Testis (tissue), 3 donors: Measurements from ENCODE around the gene TRAP1. TPM values are rescaled to one million over a fixed set of nuclear protein-coding genes. Genes with fewer than 3 reads are reported as not detected.

Experiments used
- DNase-seq: peaks from one replicate; pipeline ENCODE4 v3.0.0-alpha.2; 2019
- H3K27ac ChIP-seq, 2 donors: fragments of 200-600 bp; sonication (generic); one replicate each; pipeline ENCODE4 v1.5.1; 2019
- H3K27me3 ChIP-seq: fragments of 200-600 bp; sonication (generic); one replicate; pipeline ENCODE4 v1.5.1; 2019
- H3K36me3 ChIP-seq: fragments of 200-600 bp; sonication (generic); one replicate; pipeline ENCODE4 v1.5.1; 2017; ENCODE audit warnings: low read depth; ENCODE audit errors: missing control alignments
- H3K4me1 ChIP-seq: fragments of 200-600 bp; sonication (generic); one replicate; pipeline ENCODE4 v1.5.1; 2019
- H3K4me3 ChIP-seq, 2 donors: fragments of 200-600 bp; sonication (generic); one replicate each; pipeline ENCODE4 v1.5.1; 2017 to 2019
- H3K9me3 ChIP-seq: fragments of 200-600 bp; sonication (generic); one replicate; pipeline ENCODE4 v1.5.1; 2017
- CTCF ChIP-seq, 3 experiments: fragments of 450-650 bp in 2 of 3; fragments of 200-600 bp in 1 of 3; sonication (generic) in 1 of 3; IDR thresholded peaks; one replicate each; pipeline ENCODE4 v1.5.1; 2016 to 2019; ENCODE audit warnings: antibody characterized with exemption in 3 of 3, mild to moderate bottlenecking in 2 of 3, moderate library complexity in 1 of 3
- POLR2A ChIP-seq: fragments of 450-650 bp; IDR thresholded peaks from one replicate; pipeline ENCODE4 v1.6.1; 2017; ENCODE audit warnings: antibody characterized with exemption, mild to moderate bottlenecking, moderate library complexity
- WGBS, 2 donors: methylation state at CpG; one replicate each; pipeline ENCODE4 v1.1.5; 2018; 5-methylcytosine and 5-hydroxymethylcytosine counted together
- intact Hi-C: fragments of 100-400 bp; cut with DNase I; formaldehyde crosslinking; loops from one replicate; pipeline ENCODE4 v1.15.1; 2023; ENCODE audit warnings: low total_unique reads
- polyA plus RNA-seq: library from polyadenylated mRNA; stranded (reverse); fragments of 350-450 nt; fragmentation: Illumina TruSeq; extraction: RNeasy Lipid Tissue Mini Kit (QIAGEN cat#74804); gene quantifications from one replicate; pipeline ENCODE4 v1.2.3, GENCODE V29; 2014; ENCODE audit warnings: low read depth, low replicate concordance; ENCODE audit not compliant: insufficient read depth
- total RNA-seq, 2 donors: library from RNA; depleted of rRNA; stranded (reverse); fragments of >200 nt; gene quantifications; one replicate each; pipeline ENCODE4 v1.2.3, GENCODE V29; 2016

TRAP1 gene
- total and polyA plus RNA-seq, 3 donors from 2014 or later: 80.0 to 140 (median 131) TPM

- no peaks in the 10 kb centered on the region for H3K9me3 ChIP-seq
- no peaks in the 10 kb centered on the region for H3K36me3 ChIP-seq
- peaks cover 11% of the 10 kb centered on the region for H3K4me1 ChIP-seq
- TF ChIP-seq CTCF (IDR thresholded peaks at IDR 0.05) (no peak), POLR2A (no peak)
- no peak overlapping the region for H3K27ac ChIP-seq
- no peaks in the 10 kb centered on the region for H3K27me3 ChIP-seq
- no peak for DNase-seq
- WGBS, 2 donors: 77 to 82% methylated on average over 13 to 16 of the region's 16 CpGs
- no peak overlapping the region for H3K4me3 ChIP-seq
- intact Hi-C loops: no loop called here
Measured at GRCh38 chr16:3712861-3713372, 4.4 kb downstream of the TRAP1 start.

DNA sequence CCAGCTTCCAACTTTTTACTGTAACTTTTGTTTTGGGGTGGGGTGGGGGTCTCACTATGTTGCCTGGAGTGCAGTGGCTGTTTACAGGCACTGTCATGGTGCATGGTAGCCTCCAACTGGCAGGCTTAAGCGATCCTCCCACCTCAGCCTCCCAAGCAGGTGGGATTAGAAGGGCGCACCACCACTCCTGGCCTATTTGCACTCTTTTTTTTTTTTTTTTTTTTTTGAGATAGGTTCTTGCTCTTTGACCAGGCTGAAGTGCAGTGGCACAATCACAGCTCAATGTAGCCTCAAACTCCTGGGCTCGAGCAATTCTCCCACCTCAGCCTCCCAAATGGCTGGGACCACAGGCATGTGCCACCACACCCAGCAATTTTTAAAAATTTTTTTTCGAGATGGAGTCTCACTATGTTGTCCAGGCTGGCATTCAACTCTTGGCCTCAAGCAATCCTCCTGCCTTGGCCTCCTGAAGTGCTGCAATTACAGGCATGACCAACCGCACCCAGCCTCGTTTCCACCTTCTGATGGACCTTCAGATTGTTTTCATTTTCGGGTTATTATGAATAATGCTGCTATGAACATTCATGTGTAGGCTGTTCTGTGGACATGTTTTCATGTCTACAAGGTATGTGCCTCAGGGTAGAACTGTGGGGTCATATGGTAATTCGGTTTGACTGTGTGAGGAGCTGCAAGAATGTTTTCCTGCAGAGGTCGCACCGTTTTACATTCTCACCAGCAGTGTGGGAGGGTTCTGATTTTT is 10.9 kb downstream of the TRAP1 start:
- no peaks in the 10 kb centered on the region for H3K27me3 ChIP-seq
- no peaks in the 10 kb centered on the region for H3K9me3 ChIP-seq
- no peak overlapping the region for H3K27ac ChIP-seq
- no peaks in the 10 kb centered on the region for H3K36me3 ChIP-seq
- WGBS, 2 donors: 89 to 94% methylated on average over 10 of the region's 10 CpGs
- TF ChIP-seq CTCF (IDR thresholded peaks at IDR 0.05) (no peak), POLR2A (no peak)
- H3K4me3 ChIP-seq: no peak overlapping the region
- intact Hi-C loops: no loop called here
- DNase-seq: no peak
- no peaks in the 10 kb centered on the region for H3K4me1 ChIP-seq

DNA sequence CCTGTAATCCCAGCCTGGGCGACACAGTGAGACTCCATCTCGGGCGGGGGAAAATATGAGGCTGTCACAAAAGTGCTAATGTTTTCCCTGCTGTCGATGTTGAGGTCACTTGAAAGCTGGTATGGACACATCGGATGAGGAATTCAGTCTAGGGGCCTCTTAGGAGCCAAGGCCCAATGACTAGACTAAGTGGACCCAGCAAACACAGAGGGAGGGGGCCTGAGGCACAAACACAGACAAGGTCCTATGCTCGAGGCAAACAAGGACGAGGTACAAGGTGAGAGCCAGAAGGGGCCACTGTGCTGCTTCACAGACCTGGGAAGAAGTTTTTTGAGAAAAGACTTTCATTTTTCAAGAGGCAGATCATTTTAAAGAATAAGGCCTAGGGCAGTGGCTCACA is 15.2 kb downstream of the TRAP1 start:
- TF ChIP-seq CTCF (IDR thresholded peaks at IDR 0.05) (no peak), POLR2A (no peak)
- no peak overlapping the region for H3K27ac ChIP-seq
- H3K36me3 ChIP-seq: no peaks in the 10 kb centered on the region
- intact Hi-C loops: no loop called here
- H3K9me3 ChIP-seq: no peaks in the 10 kb centered on the region
- DNase-seq: no peak
- no peak overlapping the region for H3K4me3 ChIP-seq
- no peaks in the 10 kb centered on the region for H3K27me3 ChIP-seq
- 90 to 96% methylated on average over 7 of the region's 7 CpGs for WGBS, 2 donors
- H3K4me1 ChIP-seq: no peaks in the 10 kb centered on the region

DNA sequence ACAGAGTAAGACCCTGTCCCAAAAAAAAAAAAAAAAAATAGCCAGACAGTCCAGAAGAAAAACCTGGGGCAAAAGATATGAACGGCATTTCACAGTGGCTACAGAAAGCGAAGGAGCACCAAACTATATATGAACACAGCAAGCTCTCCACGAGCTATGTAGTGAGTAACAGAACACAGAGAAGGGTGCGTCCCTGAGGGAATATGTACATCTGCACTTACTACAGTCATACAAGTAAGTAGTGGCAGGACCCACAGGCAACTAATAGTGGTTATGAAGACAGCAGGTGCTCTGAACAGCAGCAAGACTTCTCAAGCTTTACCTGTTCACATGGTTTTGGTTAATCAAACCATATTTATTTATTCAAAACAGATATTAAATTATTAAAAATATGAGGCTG is 15.8 kb downstream of the TRAP1 start:
- Histone ChIP-seq H3K27ac (no peak overlapping the region), H3K27me3 (no peaks in the 10 kb centered on the region), H3K4me3 (no peak overlapping the region), H3K9me3 (no peaks in the 10 kb centered on the region), H3K36me3 (no peaks in the 10 kb centered on the region), H3K4me1 (no peaks in the 10 kb centered on the region)
- WGBS, 2 donors: 83 to 88% methylated on average over 4 of the region's 4 CpGs
- intact Hi-C loops: no loop called here
- no peak for DNase-seq
- TF ChIP-seq CTCF (IDR thresholded peaks at IDR 0.05) (no peak), POLR2A (no peak)

DNA sequence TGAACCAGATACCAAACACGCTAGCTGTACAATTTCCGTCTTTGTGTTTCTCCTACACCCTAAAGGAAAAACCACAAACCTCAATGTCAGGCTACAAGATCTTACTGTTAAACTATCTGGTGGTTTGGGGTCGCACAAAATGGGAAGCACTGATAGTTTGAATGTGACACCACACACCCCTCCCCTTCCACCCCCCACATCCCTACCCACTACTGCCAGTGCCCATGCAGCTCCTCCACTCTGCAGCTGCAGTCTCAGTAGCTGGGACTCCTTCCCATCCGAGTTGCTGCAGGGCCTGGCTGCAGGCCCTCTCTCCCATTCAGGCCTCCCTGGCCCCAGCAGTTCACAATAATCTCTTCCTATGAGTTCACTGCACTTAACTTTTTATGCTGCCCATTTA is 18.4 kb downstream of the TRAP1 start:
- Histone ChIP-seq H3K9me3 (no peaks in the 10 kb centered on the region), H3K4me3 (no peak overlapping the region), H3K36me3 (no peaks in the 10 kb centered on the region), H3K4me1 (no peaks in the 10 kb centered on the region), H3K27me3 (no peaks in the 10 kb centered on the region), H3K27ac (no peak overlapping the region)
- no peak for TF ChIP-seq POLR2A
- TF ChIP-seq CTCF (IDR thresholded peaks at IDR 0.05): no peak
- no peak for DNase-seq
- intact Hi-C loops: no loop called here
- WGBS, 2 donors: 76 to 81% methylated on average over 4 of the region's 4 CpGs
